Panc1 (cell line): ENCODE data around the gene TRPC4AP.

Experiments used
- POLR2AphosphoS5 ChIP-seq: IDR thresholded peaks from 2 replicates; pipeline ENCODE4 v1.6.1; 2012; ENCODE audit warnings: mild to moderate bottlenecking, low read depth, low read length, moderate library complexity
- SIN3A ChIP-seq: IDR thresholded peaks from 2 replicates; pipeline ENCODE4 v1.6.1; 2012; ENCODE audit warnings: low read depth, mild to moderate bottlenecking, low read length, moderate library complexity, borderline replicate concordance; ENCODE audit not compliant: insufficient read depth
- TCF7L2 ChIP-seq: IDR thresholded peaks from 2 replicates; pipeline ENCODE4 v1.6.1; 2011; ENCODE audit warnings: mild to moderate bottlenecking, low read depth, low read length, inconsistent platforms
- TF ChIP-seq, protein P1 (sequence below): fragments of 450-650 bp; IDR thresholded peaks from 2 replicates; pipeline ENCODE4 v1.5.1; 2017; ENCODE audit warnings: mild to moderate bottlenecking
- TF ChIP-seq, protein P2 (sequence below), 2 experiments: IDR thresholded peaks; 2 replicates each; pipeline ENCODE4 v1.6.1; 2011 to 2012; ENCODE audit warnings: low read depth in 2 of 2, control low read depth in 1 of 2, low read length in 1 of 2, mild to moderate bottlenecking in 1 of 2, moderate library complexity in 1 of 2; ENCODE audit not compliant: insufficient read depth in 1 of 2

GRCh38 chr20:35027301-35027700, 65.3 kb downstream of the TRPC4AP start:
- TF ChIP-seq, protein P1, sequence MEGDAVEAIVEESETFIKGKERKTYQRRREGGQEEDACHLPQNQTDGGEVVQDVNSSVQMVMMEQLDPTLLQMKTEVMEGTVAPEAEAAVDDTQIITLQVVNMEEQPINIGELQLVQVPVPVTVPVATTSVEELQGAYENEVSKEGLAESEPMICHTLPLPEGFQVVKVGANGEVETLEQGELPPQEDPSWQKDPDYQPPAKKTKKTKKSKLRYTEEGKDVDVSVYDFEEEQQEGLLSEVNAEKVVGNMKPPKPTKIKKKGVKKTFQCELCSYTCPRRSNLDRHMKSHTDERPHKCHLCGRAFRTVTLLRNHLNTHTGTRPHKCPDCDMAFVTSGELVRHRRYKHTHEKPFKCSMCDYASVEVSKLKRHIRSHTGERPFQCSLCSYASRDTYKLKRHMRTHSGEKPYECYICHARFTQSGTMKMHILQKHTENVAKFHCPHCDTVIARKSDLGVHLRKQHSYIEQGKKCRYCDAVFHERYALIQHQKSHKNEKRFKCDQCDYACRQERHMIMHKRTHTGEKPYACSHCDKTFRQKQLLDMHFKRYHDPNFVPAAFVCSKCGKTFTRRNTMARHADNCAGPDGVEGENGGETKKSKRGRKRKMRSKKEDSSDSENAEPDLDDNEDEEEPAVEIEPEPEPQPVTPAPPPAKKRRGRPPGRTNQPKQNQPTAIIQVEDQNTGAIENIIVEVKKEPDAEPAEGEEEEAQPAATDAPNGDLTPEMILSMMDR = no peak
- TF ChIP-seq, protein P2, sequence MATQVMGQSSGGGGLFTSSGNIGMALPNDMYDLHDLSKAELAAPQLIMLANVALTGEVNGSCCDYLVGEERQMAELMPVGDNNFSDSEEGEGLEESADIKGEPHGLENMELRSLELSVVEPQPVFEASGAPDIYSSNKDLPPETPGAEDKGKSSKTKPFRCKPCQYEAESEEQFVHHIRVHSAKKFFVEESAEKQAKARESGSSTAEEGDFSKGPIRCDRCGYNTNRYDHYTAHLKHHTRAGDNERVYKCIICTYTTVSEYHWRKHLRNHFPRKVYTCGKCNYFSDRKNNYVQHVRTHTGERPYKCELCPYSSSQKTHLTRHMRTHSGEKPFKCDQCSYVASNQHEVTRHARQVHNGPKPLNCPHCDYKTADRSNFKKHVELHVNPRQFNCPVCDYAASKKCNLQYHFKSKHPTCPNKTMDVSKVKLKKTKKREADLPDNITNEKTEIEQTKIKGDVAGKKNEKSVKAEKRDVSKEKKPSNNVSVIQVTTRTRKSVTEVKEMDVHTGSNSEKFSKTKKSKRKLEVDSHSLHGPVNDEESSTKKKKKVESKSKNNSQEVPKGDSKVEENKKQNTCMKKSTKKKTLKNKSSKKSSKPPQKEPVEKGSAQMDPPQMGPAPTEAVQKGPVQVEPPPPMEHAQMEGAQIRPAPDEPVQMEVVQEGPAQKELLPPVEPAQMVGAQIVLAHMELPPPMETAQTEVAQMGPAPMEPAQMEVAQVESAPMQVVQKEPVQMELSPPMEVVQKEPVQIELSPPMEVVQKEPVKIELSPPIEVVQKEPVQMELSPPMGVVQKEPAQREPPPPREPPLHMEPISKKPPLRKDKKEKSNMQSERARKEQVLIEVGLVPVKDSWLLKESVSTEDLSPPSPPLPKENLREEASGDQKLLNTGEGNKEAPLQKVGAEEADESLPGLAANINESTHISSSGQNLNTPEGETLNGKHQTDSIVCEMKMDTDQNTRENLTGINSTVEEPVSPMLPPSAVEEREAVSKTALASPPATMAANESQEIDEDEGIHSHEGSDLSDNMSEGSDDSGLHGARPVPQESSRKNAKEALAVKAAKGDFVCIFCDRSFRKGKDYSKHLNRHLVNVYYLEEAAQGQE (IDR thresholded peaks at IDR 0.05; ENCODE audit: insufficient read depth in 1 of 2, low read depth in 2 of 2, low read length in 1 of 2) = no peak
- TF ChIP-seq SIN3A (no peak), POLR2AphosphoS5 (no peak), TCF7L2 (no peak)
